Bone marrow (tissue), 2 donors: ENCODE measurements around the gene ARHGEF6.
A peak's percentile ranks its signal among the peaks of the same experiment; 100 is the strongest.
"Not testable (repeated sequence)": the region's sequence is repeated elsewhere in the genome, so short reads cannot be mapped to it uniquely, and the experiment has no call there.

Experiments used
- DNase-seq, 2 donors: peaks; one replicate each; lab custom pipeline; 2025; lab: John Stamatoyannopoulos, UW

Gene ARHGEF6

GRCh38 chrX:136780763-136781162 lies at the start of gene ARHGEF6:
Gene ARHGEF6 (minus strand): TSS chrX:136780932. CDS start chrX:136780882, 50 bp downstream.
- peak in 1 of 2 donors; percentile 39 for DNase-seq

- no peak for DNase-seq
These were observed 48.7 kb upstream of the ARHGEF6 start for GRCh38 chrX:136829413-136829812.

GRCh38 chrX:136828830-136829229 lies 48.1 kb upstream of the ARHGEF6 start:
- no peak for DNase-seq

GRCh38 chrX:136827026-136827425 lies 46.3 kb upstream of the ARHGEF6 start:
- no peak for DNase-seq

GRCh38 chrX:136825771-136826170 lies 45.0 kb upstream of the ARHGEF6 start:
- DNase-seq = no peak

- DNase-seq = no peak
These were observed 42.4 kb upstream of the ARHGEF6 start for GRCh38 chrX:136823175-136823574.

- no peak for DNase-seq
These were observed 41.8 kb upstream of the ARHGEF6 start for GRCh38 chrX:136822337-136823095.

- DNase-seq = not testable (repeated sequence)
These were observed 39.0 kb upstream of the ARHGEF6 start for GRCh38 chrX:136819756-136820155.

- DNase-seq = no peak
These were observed 38.4 kb upstream of the ARHGEF6 start for GRCh38 chrX:136819031-136819703.

GRCh38 chrX:136816975-136817374 lies 36.2 kb upstream of the ARHGEF6 start:
- no peak for DNase-seq

- DNase-seq = no peak
These were observed 34.4 kb upstream of the ARHGEF6 start for GRCh38 chrX:136814847-136815750.

GRCh38 chrX:136812286-136812685 lies 31.6 kb upstream of the ARHGEF6 start:
- no peak for DNase-seq

GRCh38 chrX:136810493-136810892 lies 29.8 kb upstream of the ARHGEF6 start:
- no peak for DNase-seq

- DNase-seq = no peak
These were observed 26.2 kb upstream of the ARHGEF6 start for GRCh38 chrX:136806891-136807410.

GRCh38 chrX:136802515-136802914 lies 21.8 kb upstream of the ARHGEF6 start:
- DNase-seq = no peak

GRCh38 chrX:136797787-136798186 lies 17.1 kb upstream of the ARHGEF6 start:
- peak in 1 of 2 donors; percentile 4 for DNase-seq

GRCh38 chrX:136795132-136795531 lies 14.4 kb upstream of the ARHGEF6 start:
- not testable (repeated sequence) for DNase-seq

- not testable (repeated sequence) for DNase-seq
These were observed 13.9 kb upstream of the ARHGEF6 start for GRCh38 chrX:136794660-136795059.

GRCh38 chrX:136794080-136794479 lies 13.3 kb upstream of the ARHGEF6 start:
- no peak for DNase-seq

GRCh38 chrX:136789856-136790255 lies 9.1 kb upstream of the ARHGEF6 start:
- no peak for DNase-seq

GRCh38 chrX:136784231-136784630 lies 3.5 kb upstream of the ARHGEF6 start:
- peak in 1 of 2 donors; percentile 19 for DNase-seq

- DNase-seq = no peak
These were observed 2.4 kb upstream of the ARHGEF6 start for GRCh38 chrX:136783159-136783558.
